GM19193 (cell line): ENCODE measurements around the gene HCRTR1.

ENCODE experiments used
- POLR2A ChIP-seq: IDR thresholded peaks from 4 replicates; pipeline ENCODE4 v1.6.1; 2011; ENCODE audit not compliant: insufficient read depth, insufficient read length; ENCODE audit errors: extremely low read depth

The HCRTR1 gene

DNA sequence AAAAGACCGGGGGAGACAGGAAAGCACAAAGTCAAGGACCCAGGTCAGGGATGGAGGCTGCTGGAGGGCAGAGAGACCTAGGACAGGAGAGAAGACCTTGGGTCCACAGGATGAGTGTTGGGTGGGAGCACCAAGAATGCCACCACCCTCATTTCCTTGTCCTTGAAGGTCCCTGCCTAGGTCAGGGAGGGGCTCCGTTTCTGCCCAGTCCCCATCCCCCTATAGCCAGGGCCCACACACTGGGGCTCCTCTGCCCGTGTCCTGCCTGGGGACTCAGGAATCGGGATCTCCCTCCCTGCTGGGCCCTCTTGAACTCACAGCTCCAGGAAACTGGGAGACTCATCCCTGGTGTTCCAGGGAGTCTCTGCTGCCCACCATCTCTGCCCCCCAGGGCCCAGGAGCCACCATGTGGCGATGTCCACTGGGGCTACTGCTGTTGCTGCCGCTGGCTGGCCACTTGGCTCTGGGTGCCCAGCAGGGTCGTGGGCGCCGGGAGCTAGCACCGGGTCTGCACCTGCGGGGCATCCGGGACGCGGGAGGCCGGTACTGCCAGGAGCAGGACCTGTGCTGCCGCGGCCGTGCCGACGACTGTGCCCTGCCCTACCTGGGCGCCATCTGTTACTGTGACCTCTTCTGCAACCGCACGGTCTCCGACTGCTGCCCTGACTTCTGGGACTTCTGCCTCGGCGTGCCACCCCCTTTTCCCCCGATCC lies 40.6 kb upstream of the HCRTR1 start:
- no peak for TF ChIP-seq POLR2A

DNA sequence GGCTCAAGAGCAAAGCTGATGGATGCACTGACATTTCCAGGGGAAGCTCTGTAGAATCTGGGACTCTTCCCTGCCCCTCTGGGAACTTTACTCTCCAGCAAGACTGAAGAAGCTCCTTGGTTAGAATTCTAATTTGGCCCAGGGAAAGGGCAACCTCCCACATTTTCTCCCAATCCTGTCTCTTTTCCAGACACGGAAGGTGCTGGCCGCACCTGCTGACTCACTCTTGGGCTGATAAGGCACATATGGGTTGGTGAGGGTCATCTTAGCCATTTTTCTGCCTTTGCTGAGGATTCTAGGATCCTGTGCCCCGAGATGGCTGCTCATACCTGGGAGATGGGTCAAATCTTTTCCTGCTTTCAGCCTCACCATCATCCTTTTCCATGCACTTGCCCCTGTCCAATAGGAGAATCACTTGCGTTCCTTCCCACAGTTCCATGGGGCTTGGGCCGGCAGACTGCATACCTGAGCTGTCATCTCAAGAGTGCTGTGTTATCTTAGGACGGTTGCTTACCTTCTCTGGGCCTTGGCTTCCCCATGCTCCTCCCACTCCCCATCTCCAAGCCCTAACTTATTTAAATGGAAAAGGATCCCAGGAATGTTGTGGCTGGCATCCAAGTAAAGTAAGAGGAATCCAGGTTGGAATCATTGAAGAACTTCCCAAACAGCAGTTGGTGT lies 39.8 kb upstream of the HCRTR1 start:
- no peak for TF ChIP-seq POLR2A

GRCh38 chr1:31579374-31579773 lies 38.1 kb upstream of the HCRTR1 start:
- no peak for TF ChIP-seq POLR2A

GRCh38 chr1:31580513-31580870 lies 37.0 kb upstream of the HCRTR1 start:
- no peak for TF ChIP-seq POLR2A

GRCh38 chr1:31580891-31581603 lies 36.4 kb upstream of the HCRTR1 start:
- TF ChIP-seq POLR2A = no peak

DNA sequence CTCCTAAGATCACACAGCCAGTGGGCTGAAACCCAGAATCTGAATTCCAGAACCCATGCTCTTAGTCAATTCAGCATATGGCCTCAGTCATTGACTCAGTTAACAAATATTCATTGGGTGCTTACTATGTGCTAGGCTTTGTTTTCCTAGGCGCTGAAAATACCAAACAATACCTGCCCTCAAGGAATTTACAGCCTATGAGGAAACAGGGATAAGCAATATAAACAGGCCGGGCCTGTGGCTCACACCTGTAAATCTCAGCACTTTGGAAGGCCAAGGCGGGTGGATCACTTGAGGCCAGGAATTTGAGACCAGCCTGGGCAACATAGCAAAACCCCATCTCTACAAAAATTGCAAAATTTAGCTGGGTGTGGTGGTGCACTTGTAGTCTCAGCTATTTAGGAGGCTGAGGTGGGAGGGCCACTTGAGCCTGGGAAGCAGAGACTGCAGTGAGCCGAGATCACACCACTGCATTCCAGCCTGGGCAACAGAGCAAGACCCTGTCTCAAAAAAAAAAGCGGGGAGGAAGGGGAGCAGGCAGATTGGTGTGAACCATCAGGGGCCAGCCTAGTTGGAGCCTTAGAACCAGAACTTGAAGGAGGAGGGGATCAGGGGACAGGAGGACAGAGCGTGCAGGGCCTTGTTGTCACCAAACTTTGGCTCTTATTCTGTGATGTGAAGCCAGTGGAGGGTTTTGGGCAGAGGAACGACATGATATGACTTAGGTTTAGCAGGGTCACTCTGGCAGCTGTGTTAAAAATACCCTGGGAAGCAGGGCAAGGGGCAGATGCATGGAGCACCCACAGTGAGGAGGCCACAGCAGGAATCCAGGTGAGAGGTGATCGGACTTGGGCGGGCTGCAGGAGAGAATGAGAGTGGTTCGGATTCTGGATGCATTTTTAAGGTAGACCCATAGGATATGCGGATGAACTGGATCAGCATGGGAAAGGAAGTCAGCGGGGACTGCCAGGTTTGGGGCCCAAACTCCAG lies 35.4 kb upstream of the HCRTR1 start:
- no peak for TF ChIP-seq POLR2A

GRCh38 chr1:31583082-31583994 lies 34.2 kb upstream of the HCRTR1 start:
- TF ChIP-seq POLR2A = no peak

DNA sequence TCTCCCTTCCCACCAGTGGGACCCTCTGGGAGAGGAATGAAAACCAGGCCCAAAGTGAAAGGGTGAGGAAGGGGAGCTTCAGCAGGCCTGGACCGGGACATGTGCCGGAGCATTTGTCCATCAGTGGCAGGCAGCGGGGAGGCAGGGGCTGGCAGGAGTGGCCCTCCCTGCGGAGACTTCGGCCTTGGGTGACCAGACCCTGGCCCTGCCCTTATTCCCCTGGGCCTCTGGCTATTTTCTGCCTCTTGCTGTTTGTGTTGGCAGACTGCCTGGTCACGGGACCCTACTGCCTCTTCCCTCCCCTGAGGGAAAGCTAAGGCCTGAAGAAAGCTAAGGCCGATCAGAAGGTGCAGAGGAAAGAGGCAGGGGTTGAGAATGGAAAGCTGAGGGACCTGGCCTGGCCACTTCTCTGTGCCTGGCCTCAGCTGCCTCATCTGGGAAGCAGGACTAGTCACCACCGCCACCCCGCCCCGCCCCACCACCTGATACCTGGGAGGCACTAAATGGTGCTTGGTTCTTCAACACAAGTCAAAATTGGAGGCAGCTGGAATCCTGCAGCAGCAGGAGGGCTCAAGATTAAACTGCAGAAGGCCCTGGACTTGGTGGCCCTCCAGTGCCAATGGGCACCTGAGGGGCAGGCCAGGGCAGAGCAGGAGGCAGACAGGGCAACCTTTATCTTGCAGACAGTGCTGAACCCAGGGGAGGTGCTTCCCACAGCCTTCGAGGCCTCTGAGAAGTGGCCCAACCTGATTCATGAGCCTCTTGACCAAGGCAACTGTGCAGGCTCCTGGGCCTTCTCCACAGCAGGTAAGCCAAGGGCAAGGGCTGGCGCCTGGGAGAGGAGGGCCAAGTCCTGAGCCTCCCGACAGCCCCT lies 33.3 kb upstream of the HCRTR1 start:
- no peak for TF ChIP-seq POLR2A

GRCh38 chr1:31584869-31585735 lies 32.4 kb upstream of the HCRTR1 start:
- TF ChIP-seq POLR2A = no peak

DNA sequence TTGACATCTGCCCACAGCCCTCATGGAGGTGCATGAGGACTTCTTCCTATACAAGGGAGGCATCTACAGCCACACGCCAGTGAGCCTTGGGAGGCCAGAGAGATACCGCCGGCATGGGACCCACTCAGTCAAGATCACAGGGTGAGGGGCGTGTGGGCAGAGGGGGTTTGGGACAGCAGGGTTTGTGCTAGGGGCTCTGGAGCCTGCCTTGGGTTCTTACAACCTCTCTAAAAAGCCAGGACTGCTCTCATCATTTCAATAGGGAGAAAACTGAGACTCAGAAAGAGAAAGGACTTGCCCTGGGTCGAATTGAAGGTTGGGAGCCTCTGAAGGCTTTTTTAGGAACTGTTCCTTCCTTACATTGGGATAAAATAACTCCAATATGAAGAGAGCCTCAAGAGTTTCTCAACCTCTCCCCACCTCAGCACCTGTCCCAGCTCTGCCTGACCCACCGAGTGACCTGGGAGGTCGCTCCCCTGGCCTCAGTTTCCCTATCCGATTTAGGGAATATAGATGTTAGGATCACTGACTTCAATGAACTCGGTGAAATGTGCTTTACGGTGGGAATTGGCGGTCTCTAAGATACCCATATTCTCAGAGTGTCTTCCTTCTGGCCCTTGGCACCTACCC lies 31.6 kb upstream of the HCRTR1 start:
- no peak for TF ChIP-seq POLR2A
